ENCODE measurements around the gene ASF1B. TPM values are rescaled to one million over a fixed set of nuclear protein-coding genes. Genes with fewer than 3 reads are reported as not detected.
A peak's percentile ranks its signal among the peaks of the same experiment; 100 is the strongest.

Gene ASF1B
- total and polyA plus RNA-seq, 2 experiments from 2014 or later, result 21.8 to 27.5 TPM

DNA sequence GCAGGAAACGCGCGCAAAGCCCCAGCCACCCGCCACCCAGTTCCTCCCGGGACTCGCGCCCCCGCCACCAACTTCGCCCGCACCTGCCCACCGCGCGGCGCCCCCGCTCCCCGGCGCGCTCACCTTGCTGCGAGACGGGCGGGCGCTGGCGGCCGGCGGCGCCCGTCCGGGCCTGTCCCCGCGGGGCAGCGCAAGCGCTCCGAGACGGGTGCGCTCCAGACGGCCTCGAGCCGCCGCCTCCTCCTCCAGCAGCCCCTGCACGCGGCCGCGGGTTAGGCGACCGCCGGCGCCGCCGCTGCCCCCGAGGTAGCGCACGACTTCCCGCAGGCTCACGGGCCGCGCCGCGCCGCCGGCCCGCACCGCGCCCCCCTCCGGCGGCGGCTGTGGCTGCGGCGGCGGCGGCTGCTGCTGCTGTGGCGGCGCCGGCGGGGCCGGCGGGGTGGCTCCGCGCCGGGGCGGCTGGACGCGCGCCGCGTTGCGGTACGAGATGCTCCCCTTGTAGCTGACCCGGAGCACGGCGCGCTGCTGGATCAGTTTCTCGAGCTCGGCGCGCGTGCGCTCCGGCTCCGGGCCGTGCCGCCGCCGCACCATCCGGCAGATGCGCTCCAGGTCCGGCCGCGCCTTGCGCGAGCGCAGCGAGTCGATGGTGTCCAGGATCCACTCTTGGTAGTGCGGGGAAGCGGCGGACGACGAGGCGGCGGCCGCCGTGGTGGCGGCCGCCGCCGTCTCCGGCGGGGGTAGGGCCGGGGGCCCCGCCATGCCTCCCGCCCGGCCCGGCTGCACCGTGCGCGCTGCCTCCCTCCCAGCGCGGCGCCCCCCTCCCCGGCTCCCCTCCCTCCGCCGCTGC, 46.5 kb downstream of the ASF1B start:
- Histone ChIP-seq H3K9me3 (ENCODE audit: low read depth) (no peaks in the 10 kb centered on the region), H3K36me3 (peaks cover 8% of the 10 kb centered on the region), H3K4me3 (peak overlapping the region; percentile 89), H3K27ac (no peak overlapping the region), H3K27me3 (no peaks in the 10 kb centered on the region), H3K4me1 (ENCODE audit: low read depth) (peaks cover 9% of the 10 kb centered on the region)
- TF ChIP-seq, protein P1, sequence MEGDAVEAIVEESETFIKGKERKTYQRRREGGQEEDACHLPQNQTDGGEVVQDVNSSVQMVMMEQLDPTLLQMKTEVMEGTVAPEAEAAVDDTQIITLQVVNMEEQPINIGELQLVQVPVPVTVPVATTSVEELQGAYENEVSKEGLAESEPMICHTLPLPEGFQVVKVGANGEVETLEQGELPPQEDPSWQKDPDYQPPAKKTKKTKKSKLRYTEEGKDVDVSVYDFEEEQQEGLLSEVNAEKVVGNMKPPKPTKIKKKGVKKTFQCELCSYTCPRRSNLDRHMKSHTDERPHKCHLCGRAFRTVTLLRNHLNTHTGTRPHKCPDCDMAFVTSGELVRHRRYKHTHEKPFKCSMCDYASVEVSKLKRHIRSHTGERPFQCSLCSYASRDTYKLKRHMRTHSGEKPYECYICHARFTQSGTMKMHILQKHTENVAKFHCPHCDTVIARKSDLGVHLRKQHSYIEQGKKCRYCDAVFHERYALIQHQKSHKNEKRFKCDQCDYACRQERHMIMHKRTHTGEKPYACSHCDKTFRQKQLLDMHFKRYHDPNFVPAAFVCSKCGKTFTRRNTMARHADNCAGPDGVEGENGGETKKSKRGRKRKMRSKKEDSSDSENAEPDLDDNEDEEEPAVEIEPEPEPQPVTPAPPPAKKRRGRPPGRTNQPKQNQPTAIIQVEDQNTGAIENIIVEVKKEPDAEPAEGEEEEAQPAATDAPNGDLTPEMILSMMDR (IDR thresholded peaks at IDR 0.05; ENCODE audit: low read depth, low read length), result no peak
- peak; percentile 75 to 82 for DNase-seq (ENCODE audit: low read depth in 1 of 2, low spot score in 1 of 2)

DNA sequence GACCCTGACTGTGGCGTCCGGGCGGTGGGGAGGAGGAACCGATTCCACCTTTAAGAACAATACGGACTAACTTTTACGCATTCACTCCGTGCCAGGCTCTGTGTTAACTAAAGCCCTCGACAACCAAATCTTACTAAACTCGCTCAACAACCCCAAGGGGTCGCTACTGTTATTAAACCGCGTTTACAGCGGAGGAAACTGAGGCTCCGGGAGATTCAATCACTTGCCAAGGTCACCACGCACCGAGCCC, 47.1 kb downstream of the ASF1B start:
- peak overlapping the region; percentile 89 for H3K4me3 ChIP-seq
- H3K27ac ChIP-seq, result no peak overlapping the region
- peaks cover 9% of the 10 kb centered on the region for H3K4me1 ChIP-seq (ENCODE audit: low read depth)
- TF ChIP-seq, protein P1 (IDR thresholded peaks at IDR 0.05; ENCODE audit: low read depth, low read length), result peak; percentile 24
- no peaks in the 10 kb centered on the region for H3K27me3 ChIP-seq
- peak in 1 of 2 donors; percentile 33 for DNase-seq (ENCODE audit: low read depth in 1 of 2, low spot score in 1 of 2)
- peaks cover 8% of the 10 kb centered on the region for H3K36me3 ChIP-seq
- H3K9me3 ChIP-seq (ENCODE audit: low read depth), result no peaks in the 10 kb centered on the region

DNA sequence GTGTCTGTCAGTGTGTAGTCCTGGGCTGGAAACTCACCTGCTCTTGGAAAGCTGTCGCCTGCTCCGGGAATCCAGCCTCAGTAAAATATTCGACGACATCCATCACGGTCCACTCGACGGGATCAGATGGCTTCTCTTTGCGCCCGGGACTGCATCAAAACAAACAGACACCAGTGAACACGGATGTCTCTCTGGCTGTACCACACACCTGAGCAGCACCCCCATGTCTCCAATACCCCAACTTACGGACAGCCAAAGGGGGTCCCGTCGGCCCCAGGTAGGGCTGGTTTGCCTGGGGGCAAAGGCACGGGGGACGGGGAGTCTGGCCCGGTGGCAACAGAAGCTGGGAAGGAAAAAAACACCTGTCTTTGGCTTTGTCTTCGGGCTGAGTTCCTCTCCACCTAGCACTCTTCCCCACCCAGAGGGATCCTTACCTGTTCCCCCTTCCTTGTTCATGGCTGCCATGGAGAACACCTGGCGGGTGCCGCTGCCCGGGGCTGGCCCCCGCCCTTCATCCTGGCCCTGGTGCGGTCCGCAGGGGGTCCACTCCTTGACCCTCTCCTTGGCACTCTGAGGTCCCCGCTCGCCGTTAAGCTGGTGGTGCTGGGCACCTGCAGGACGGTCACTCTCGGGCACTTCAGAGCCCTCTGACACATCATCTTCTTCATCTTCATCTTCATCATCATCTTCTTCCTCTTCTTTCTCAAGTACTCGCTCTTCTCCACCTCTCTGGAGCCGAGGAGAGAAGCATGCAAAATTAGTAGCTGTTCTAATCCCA, 47.6 kb downstream of the ASF1B start:
- Histone ChIP-seq H3K27me3 (no peaks in the 10 kb centered on the region), H3K36me3 (peaks cover 8% of the 10 kb centered on the region), H3K9me3 (ENCODE audit: low read depth) (no peaks in the 10 kb centered on the region), H3K4me1 (ENCODE audit: low read depth) (peaks cover 9% of the 10 kb centered on the region), H3K4me3 (peak overlapping the region; percentile 89), H3K27ac (no peak overlapping the region)
- DNase-seq (ENCODE audit: low read depth in 1 of 2, low spot score in 1 of 2), result no peak
- TF ChIP-seq, protein P1 (IDR thresholded peaks at IDR 0.05; ENCODE audit: low read depth, low read length), result no peak

DNA sequence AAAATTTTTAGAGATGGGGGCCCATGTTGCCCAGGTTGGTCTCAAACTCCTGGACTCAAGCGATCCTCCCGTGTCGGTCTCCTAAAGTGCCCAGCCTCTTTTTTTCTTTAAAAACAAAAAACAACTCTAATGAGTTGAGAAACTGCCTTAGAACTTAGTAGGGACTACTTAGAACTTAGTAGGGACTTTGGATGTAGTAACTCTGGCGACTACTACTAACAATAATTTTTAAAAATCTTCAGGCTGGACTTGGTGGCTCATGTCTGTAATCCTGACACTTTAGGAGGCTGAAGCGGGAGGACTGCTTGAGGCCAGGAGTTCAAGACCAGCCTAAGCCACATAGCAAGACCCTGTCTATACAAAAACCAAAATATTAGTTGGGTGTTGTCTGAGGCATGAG, 50.3 kb downstream of the ASF1B start:
- Histone ChIP-seq H3K9me3 (ENCODE audit: low read depth) (no peaks in the 10 kb centered on the region), H3K27ac (no peak overlapping the region), H3K4me3 (no peak overlapping the region), H3K36me3 (peaks cover 8% of the 10 kb centered on the region), H3K4me1 (ENCODE audit: low read depth) (peaks cover 4% of the 10 kb centered on the region), H3K27me3 (no peaks in the 10 kb centered on the region)
- TF ChIP-seq, protein P1 (IDR thresholded peaks at IDR 0.05; ENCODE audit: low read depth, low read length), result no peak
- no peak for DNase-seq (ENCODE audit: low read depth in 1 of 2, low spot score in 1 of 2)

DNA sequence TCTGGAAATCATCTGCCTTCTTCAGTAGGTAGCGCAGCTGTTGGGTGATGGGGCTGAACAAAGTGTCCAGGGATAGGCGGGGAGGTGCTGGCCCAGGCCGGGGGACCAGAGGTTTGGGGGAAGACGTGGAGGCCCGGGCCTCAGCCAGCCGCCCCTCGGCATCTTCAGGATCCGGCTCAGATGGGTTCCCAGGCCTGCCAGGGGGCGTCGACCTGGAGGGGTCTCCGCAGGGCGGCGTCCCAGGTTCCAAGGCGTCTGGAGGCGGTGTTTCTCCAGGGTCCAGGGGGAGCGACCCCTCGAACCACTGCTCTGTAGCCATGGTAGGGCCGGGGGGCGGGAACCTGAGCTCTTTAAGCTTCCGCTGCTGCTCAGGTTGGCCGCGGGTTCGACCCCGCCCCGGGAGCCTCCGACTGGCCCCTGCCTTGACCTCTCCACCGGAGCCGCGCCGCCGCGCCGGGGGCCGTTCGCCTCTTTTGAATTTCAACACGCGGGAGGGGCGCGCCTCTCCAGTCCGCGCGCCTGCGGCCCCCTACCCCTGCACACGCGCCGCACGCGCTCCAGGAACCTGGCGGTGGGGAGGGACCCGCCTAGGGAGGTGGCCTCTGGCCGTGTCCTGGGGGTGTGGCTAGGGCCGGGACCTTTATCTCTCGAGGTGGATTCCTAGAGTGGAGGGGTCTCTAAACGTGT, 50.9 kb downstream of the ASF1B start, which contains the start of gene C19orf67:
TSS of gene C19orf67 (minus strand) at position 475 of the 687 bp plus-strand sequence. CDS start at position 319, 156 bp downstream.
- peaks cover 6% of the 10 kb centered on the region for H3K4me1 ChIP-seq (ENCODE audit: low read depth)
- DNase-seq (ENCODE audit: low read depth in 1 of 2, low spot score in 1 of 2), result no peak
- TF ChIP-seq, protein P1 (IDR thresholded peaks at IDR 0.05; ENCODE audit: low read depth, low read length), result no peak
- H3K4me3 ChIP-seq, result peak within 1 kb of the TSS; percentile 7
- peaks cover 8% of the 10 kb centered on the region for H3K36me3 ChIP-seq
- H3K9me3 ChIP-seq (ENCODE audit: low read depth), result no peaks in the 10 kb centered on the region
- H3K27ac ChIP-seq, result no peak within 1 kb of the TSS
- no peaks in the 10 kb centered on the region for H3K27me3 ChIP-seq

Data from cardiac muscle cell (in vitro differentiated cells and primary cell).